Nephron (organoid): ENCODE data around the gene ROCK1.

Source experiments
- H3K27ac Mint-ChIP-seq, 3 experiments: 2 replicates each; pipeline ENCODE4 v1.8.0; 2020; ENCODE audit warnings: mixed read lengths in 3 of 3, mild to moderate bottlenecking in 2 of 3, moderate library complexity in 1 of 3
- H3K27me3 Mint-ChIP-seq: 2 replicates; pipeline ENCODE4 v1.8.0; 2021; ENCODE audit warnings: low read depth, mild to moderate bottlenecking, moderate library complexity, mixed read lengths
- H3K36me3 Mint-ChIP-seq: 2 replicates; pipeline ENCODE4 v1.8.0; 2020; ENCODE audit warnings: low read depth, mixed read lengths
- H3K4me1 Mint-ChIP-seq: 2 replicates; pipeline ENCODE4 v1.8.0; 2020; ENCODE audit warnings: mixed read lengths
- H3K4me3 Mint-ChIP-seq, 3 experiments: 2 replicates each; pipeline ENCODE4 v1.8.0; 2020; ENCODE audit warnings: mild to moderate bottlenecking in 3 of 3, mixed read lengths in 3 of 3, moderate library complexity in 2 of 3
- H3K9me3 Mint-ChIP-seq: 2 replicates; pipeline ENCODE4 v1.8.0; 2020; ENCODE audit warnings: mixed read lengths
- TF ChIP-seq, protein P1 (sequence below), 3 experiments: fragments of 200-600 bp; sonication (generic); IDR thresholded peaks; one replicate each; pipeline ENCODE4 v1.5.0; 2021; ENCODE audit warnings: antibody characterized with exemption in 3 of 3; ENCODE audit not compliant: unreplicated experiment in 3 of 3

Gene ROCK1

DNA sequence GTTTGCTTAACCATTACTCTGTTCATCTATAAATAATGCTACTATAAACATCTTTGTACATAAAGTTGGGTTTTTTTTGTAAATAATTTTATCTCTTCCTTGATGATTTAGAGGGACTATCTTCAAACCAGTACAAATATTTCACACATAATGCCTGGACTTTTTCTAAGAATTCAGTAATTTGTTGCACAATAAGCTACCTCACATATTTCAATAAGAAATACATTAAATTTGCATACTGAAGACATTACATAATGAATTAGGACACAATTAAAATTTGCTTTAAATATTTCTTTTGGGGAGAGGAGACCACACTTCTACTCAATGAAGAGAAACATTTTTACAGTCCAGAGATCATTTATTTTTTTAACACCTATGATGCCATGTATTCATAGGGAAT, 7.2 kb upstream of the ROCK1 start:
- Mint-ChIP-seq H3K27me3 (no peaks in the 10 kb centered on the region), H3K9me3 (no peaks in the 10 kb centered on the region), H3K4me3 (no peak overlapping the region), H3K27ac (no peak overlapping the region), H3K4me1 (peaks cover 13% of the 10 kb centered on the region), H3K36me3 (no peaks in the 10 kb centered on the region)
- TF ChIP-seq, protein P1, sequence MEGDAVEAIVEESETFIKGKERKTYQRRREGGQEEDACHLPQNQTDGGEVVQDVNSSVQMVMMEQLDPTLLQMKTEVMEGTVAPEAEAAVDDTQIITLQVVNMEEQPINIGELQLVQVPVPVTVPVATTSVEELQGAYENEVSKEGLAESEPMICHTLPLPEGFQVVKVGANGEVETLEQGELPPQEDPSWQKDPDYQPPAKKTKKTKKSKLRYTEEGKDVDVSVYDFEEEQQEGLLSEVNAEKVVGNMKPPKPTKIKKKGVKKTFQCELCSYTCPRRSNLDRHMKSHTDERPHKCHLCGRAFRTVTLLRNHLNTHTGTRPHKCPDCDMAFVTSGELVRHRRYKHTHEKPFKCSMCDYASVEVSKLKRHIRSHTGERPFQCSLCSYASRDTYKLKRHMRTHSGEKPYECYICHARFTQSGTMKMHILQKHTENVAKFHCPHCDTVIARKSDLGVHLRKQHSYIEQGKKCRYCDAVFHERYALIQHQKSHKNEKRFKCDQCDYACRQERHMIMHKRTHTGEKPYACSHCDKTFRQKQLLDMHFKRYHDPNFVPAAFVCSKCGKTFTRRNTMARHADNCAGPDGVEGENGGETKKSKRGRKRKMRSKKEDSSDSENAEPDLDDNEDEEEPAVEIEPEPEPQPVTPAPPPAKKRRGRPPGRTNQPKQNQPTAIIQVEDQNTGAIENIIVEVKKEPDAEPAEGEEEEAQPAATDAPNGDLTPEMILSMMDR (IDR thresholded peaks at IDR 0.05; ENCODE audit: unreplicated experiment in 3 of 3): no peak

DNA sequence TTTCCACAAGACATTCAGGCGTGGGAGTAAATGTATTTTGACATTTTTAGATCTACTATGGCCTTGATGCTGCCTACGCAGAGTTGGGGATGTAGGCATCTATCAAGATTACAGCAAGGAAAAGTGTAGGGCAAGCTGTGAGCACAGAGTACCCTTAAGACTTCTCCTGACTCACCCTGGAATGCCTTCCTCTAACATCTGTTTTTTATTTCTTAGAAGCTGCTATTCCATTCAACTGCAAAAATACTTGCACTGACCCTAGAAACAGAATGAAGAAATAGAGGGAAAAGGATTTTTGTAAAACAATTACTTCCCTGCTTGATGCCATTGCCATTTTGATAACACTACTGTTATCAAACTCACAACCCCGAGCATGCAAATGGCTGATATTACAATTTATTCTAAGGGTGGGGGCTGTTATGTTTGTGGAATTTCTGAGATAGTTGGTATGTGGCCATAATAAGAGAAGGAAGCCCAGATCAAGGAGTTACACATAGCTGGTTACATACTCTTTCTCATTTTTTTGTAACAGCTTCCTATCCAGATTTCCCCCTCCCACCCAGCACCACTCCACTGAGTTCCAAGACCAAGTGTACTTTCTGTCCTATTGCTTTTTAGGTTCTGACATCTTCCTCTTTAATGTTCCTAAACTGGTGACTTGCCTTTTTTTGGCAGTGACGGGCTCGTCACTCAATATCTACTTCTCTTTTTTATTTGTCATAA, 6.0 kb upstream of the ROCK1 start:
- Mint-ChIP-seq H3K4me1 (peaks cover 13% of the 10 kb centered on the region), H3K27me3 (no peaks in the 10 kb centered on the region), H3K9me3 (no peaks in the 10 kb centered on the region), H3K36me3 (no peaks in the 10 kb centered on the region), H3K27ac (peak overlapping the region; percentile 57 to 88 (median 78)), H3K4me3 (no peak overlapping the region)
- TF ChIP-seq, protein P1 (IDR thresholded peaks at IDR 0.05; ENCODE audit: unreplicated experiment in 3 of 3): no peak

DNA sequence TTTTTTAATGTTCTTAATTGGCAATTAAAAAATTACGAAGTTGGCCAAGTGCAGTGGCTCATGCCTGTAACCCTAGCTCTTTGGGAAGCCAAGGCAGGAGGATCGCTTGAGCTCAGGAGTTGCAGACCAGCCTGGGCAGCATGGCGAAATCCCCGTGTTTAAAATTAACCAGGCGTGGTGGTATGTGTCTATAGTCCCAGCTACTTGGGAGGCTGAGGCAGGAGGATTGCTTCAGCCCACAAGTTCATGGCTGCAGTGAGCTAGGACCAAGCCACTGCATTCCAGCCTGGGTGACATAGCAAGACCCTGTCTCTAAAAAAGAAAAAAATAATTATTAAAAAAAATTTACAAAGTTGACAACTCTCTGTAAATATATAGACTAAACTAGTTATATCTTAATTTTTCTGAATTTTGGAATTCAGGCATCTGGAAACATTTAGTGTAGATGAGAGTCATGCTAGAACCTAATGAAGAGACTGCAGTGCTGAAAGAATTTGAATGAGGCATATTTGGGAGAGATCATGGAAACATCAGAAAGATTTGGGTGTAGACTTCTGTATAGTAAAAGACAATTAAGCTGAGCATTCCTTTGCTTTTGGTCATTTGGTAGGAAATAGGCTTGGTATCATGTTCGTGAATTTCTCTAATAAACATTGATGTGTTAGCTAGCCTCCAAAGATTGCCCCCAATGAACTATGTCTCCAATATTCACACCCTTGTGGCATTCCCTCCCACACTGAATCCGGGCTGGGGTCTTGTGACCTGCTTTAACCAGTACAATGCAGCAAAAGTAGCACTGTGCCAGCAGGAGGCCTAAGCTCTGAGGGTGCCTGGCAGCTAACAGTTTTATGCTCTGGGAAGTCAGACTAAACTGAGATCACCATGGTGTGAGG, 4.2 kb upstream of the ROCK1 start:
- TF ChIP-seq, protein P1 (IDR thresholded peaks at IDR 0.05; ENCODE audit: unreplicated experiment in 3 of 3): no peak
- H3K4me3 Mint-ChIP-seq: no peak overlapping the region
- H3K27ac Mint-ChIP-seq: no peak overlapping the region
- H3K27me3 Mint-ChIP-seq: no peaks in the 10 kb centered on the region
- no peaks in the 10 kb centered on the region for H3K36me3 Mint-ChIP-seq
- H3K9me3 Mint-ChIP-seq: no peaks in the 10 kb centered on the region
- H3K4me1 Mint-ChIP-seq: peaks cover 18% of the 10 kb centered on the region

DNA sequence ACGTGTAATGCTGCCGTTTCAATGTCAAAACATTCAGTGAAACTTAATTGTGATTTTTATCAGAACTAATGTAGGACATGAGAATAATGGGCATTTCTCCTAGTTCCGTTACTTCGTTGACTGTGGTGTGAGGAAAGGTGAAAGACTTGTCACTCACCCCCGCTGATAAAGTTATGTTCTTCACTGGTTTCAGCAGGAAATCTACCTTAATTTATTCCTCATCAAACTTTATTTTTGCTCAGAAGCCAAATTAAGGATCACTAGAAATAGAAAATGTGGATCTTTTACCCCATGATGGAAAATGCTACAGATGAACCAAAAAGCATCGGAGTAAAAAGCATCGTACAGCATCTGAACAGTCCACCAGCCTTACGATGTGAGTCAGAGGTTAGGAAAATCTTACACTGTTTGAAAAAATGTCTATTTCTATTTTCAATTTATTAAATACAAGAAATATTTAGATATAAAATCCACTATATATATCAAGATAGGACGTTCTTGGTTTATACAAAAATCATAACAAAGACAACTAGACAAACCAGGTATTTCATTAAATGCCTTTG, 1.0 kb upstream of the ROCK1 start:
- TF ChIP-seq, protein P1 (IDR thresholded peaks at IDR 0.05; ENCODE audit: unreplicated experiment in 3 of 3): no peak
- Mint-ChIP-seq H3K9me3 (no peaks in the 10 kb centered on the region), H3K4me1 (peaks cover 11% of the 10 kb centered on the region), H3K4me3 (no peak overlapping the region), H3K27me3 (no peaks in the 10 kb centered on the region), H3K36me3 (no peaks in the 10 kb centered on the region), H3K27ac (peak overlapping the region; percentile 88 to 98 (median 95))

DNA sequence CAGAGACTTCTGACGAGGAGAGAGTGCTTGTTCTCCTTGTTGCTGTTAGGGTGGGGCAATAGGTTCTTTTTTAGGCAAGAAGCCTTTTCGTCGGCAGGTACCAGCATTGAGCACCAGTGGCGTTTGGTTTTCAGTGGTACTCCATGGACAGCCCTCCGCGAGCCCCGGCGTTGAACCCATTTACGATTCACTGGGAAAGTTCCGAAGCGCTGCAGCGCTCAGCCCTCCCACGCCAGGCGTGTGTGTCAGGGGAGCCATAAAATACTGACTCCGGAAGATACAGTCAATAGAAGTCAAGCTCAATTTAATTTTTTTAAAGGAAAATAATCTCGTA, 494 bp upstream of the ROCK1 start:
- no peaks in the 10 kb centered on the region for H3K9me3 Mint-ChIP-seq
- H3K4me1 Mint-ChIP-seq: peaks cover 11% of the 10 kb centered on the region
- no peaks in the 10 kb centered on the region for H3K36me3 Mint-ChIP-seq
- H3K4me3 Mint-ChIP-seq: no peak overlapping the region
- no peaks in the 10 kb centered on the region for H3K27me3 Mint-ChIP-seq
- TF ChIP-seq, protein P1 (IDR thresholded peaks at IDR 0.05; ENCODE audit: unreplicated experiment in 3 of 3): no peak
- H3K27ac Mint-ChIP-seq: peak overlapping the region; percentile 88 to 98 (median 95)
